Measurements from ENCODE around the gene MAPT. TPM values are rescaled to one million over a fixed set of nuclear protein-coding genes. Genes with fewer than 3 reads are reported as not detected.
A peak's percentile ranks its signal among the peaks of the same experiment; 100 is the strongest.

Gene MAPT
- total RNA-seq, 4 donors from 2014 or later: 4.2 to 11.1 (median 7.3) TPM

- Histone ChIP-seq H3K36me3 (peaks cover 0 to 53% (median 26%) of the 10 kb centered on the region in 4 donors), H3K4me1 (peaks cover 8 to 17% (median 13%) of the 10 kb centered on the region in 4 donors), H3K27me3 (no peaks in the 10 kb centered on the region), H3K4me3 (no peak overlapping the region), H3K9me3 (no peaks in the 10 kb centered on the region), H3K27ac (replicated peaks in 1 of 4) (no peak overlapping the region)
- intact Hi-C loops (cut with DNase I): no loop called here
- 95% methylated on average over 21 of the region's 24 CpGs for WGBS
- no peak for DNase-seq (ENCODE audit: extremely low spot score)
- TF ChIP-seq CTCF (IDR thresholded peaks at IDR 0.05) (no peak), POLR2A (IDR thresholded peaks at IDR 0.05; ENCODE audit: low read depth) (no peak), EP300 (IDR thresholded peaks at IDR 0.05) (no peak), POLR2AphosphoS5 (IDR thresholded peaks at IDR 0.05) (no peak)
Observed at GRCh38 chr17:46023783-46024388, 129.5 kb downstream of the MAPT start.

- H3K36me3 ChIP-seq: peaks cover 0 to 60% (median 26%) of the 10 kb centered on the region in 4 donors
- intact Hi-C loops (cut with DNase I): no loop called here
Observed at GRCh38 chr17:46024590-46024989, 130.2 kb downstream of the MAPT start.

GRCh38 chr17:46025060-46025459 lies 130.7 kb downstream of the MAPT start:
- intact Hi-C loops (cut with DNase I): no loop called here
- no peak for DNase-seq (ENCODE audit: extremely low spot score)
- 100% methylated on average over 1 of the region's 10 CpGs for WGBS
- no peaks in the 10 kb centered on the region for H3K27me3 ChIP-seq
- no peaks in the 10 kb centered on the region for H3K9me3 ChIP-seq
- peaks cover 0 to 64% (median 26%) of the 10 kb centered on the region in 4 donors for H3K36me3 ChIP-seq
- H3K4me3 ChIP-seq: no peak overlapping the region
- H3K4me1 ChIP-seq: peaks cover 8 to 20% (median 13%) of the 10 kb centered on the region in 4 donors
- H3K27ac ChIP-seq (replicated peaks in 1 of 4): peak overlapping the region in 2 of 4 donors; percentile 16 to 32
- no peak for TF ChIP-seq EP300 (IDR thresholded peaks at IDR 0.05)

More at GRCh38 chr17:46024590-46024989, 130.2 kb downstream of the MAPT start:
- Histone ChIP-seq H3K27me3 (no peaks in the 10 kb centered on the region), H3K9me3 (no peaks in the 10 kb centered on the region), H3K4me3 (no peak overlapping the region), H3K27ac (replicated peaks in 1 of 4) (no peak overlapping the region), H3K4me1 (peaks cover 8 to 20% (median 13%) of the 10 kb centered on the region in 4 donors)
- DNase-seq (ENCODE audit: extremely low spot score): no peak
- 80% methylated on average over 14 of the region's 14 CpGs for WGBS
- no peak for TF ChIP-seq POLR2AphosphoS5 (IDR thresholded peaks at IDR 0.05)
- no peak for TF ChIP-seq POLR2A (IDR thresholded peaks at IDR 0.05; ENCODE audit: low read depth)
- TF ChIP-seq CTCF (IDR thresholded peaks at IDR 0.05): no peak
- no peak for TF ChIP-seq EP300 (IDR thresholded peaks at IDR 0.05)

GRCh38 chr17:46025510-46026165 lies 131.3 kb downstream of the MAPT start:
- Histone ChIP-seq H3K27ac (replicated peaks in 1 of 4) (peak overlapping the region in 2 of 4 donors; percentile 16 to 32), H3K27me3 (no peaks in the 10 kb centered on the region), H3K4me1 (peaks cover 8 to 20% (median 13%) of the 10 kb centered on the region in 4 donors), H3K4me3 (no peak overlapping the region), H3K9me3 (no peaks in the 10 kb centered on the region), H3K36me3 (peaks cover 2 to 70% (median 31%) of the 10 kb centered on the region in 4 donors)
- intact Hi-C loops (cut with DNase I): no loop called here
- WGBS: 81% methylated on average over 8 of the region's 8 CpGs
- no peak for TF ChIP-seq CTCF (IDR thresholded peaks at IDR 0.05)
- TF ChIP-seq POLR2A (IDR thresholded peaks at IDR 0.05; ENCODE audit: low read depth): no peak
- no peak for TF ChIP-seq POLR2AphosphoS5 (IDR thresholded peaks at IDR 0.05)
- no peak for TF ChIP-seq EP300 (IDR thresholded peaks at IDR 0.05)
- DNase-seq (ENCODE audit: extremely low spot score): no peak
